Measurements from ENCODE around the gene PTTG2. TPM values are rescaled to one million over a fixed set of nuclear protein-coding genes. Genes with fewer than 3 reads are reported as not detected.
"Not testable (repeated sequence)": the region's sequence is repeated elsewhere in the genome, so short reads cannot be mapped to it uniquely, and the experiment has no call there.

PTTG2 gene
- total RNA-seq, 4 donors from 2014 or later = 2.1 TPM; not detected in 3

DNA sequence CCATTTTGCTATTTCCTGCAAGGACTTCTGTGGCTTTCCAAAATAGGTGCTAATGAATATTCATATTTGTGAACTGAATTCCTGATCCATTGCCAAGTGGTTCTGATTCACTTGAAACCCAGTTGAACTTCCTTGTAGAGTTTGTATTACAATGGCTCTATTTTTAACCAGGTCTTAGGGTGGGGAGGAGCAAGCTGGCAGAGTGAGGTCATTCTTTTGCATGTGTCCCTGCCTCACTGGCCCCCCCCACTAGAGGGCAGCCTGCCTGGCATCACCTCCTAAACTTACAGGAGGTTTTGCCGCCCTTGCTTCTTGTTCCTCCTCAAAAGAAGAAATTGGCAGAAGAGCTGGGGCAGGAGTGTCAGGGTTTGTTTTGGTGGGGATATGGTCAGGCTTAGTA lies 10.5 kb downstream of the PTTG2 start:
- Histone ChIP-seq H3K36me3 (no peaks in the 10 kb centered on the region), H3K4me1 (peaks cover 30 to 38% of the 10 kb centered on the region in 2 donors), H3K27me3 (no peaks in the 10 kb centered on the region), H3K4me3 (no peak overlapping the region), H3K27ac (peak overlapping the region; percentile 66 to 77 (median 68)), H3K9me3 (no peaks in the 10 kb centered on the region)
- intact Hi-C loops (cut with DNase I; ENCODE audit: low total_unique reads) = loop anchor here (10.0 kb wide), 1 partner anchor 694 kb away; the partner anchor contains the start of gene KLF3
- TF ChIP-seq, protein P1, sequence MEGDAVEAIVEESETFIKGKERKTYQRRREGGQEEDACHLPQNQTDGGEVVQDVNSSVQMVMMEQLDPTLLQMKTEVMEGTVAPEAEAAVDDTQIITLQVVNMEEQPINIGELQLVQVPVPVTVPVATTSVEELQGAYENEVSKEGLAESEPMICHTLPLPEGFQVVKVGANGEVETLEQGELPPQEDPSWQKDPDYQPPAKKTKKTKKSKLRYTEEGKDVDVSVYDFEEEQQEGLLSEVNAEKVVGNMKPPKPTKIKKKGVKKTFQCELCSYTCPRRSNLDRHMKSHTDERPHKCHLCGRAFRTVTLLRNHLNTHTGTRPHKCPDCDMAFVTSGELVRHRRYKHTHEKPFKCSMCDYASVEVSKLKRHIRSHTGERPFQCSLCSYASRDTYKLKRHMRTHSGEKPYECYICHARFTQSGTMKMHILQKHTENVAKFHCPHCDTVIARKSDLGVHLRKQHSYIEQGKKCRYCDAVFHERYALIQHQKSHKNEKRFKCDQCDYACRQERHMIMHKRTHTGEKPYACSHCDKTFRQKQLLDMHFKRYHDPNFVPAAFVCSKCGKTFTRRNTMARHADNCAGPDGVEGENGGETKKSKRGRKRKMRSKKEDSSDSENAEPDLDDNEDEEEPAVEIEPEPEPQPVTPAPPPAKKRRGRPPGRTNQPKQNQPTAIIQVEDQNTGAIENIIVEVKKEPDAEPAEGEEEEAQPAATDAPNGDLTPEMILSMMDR (IDR thresholded peaks at IDR 0.05 in 4 of 5, conservative IDR thresholded peaks at IDR 0.05 in 1 of 5) = peak; percentile 37 to 68 (median 56)
- TF ChIP-seq POLR2A (IDR thresholded peaks at IDR 0.05) = no peak
- DNase-seq (peak; percentile 47 to 88), ATAC-seq (peak; percentile 76 to 95)
- in situ Hi-C loops (cut with MboI; ENCODE audit: low sequenced_read_pairs in 4 of 4) = loop anchor here in 1 of 4 donors (10.0 kb wide), 1 partner anchor 86 kb away; no protein-coding TSS in a partner anchor

DNA sequence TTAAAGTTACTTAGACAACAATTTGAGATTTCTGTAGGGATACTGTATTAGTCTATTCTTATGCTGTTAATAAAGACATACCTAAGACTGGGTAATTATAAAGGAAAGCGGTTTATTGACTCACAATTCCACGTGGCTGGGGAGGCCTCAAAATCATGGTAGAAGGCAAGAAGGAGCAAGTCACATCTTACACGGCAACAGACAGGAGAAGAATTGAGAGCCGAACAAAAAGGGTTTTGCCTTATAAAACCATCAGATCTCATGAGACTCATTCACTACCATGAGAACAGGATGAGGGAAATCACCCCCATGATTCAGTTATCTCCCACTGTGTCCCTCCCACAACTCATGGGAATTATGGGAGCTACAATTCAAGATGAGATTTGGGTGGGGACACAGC lies 11.0 kb downstream of the PTTG2 start:
- intact Hi-C loops (cut with DNase I; ENCODE audit: low total_unique reads) = loop anchor here (10.0 kb wide), 1 partner anchor 694 kb away; the partner anchor contains the start of gene KLF3
- Histone ChIP-seq H3K9me3 (no peaks in the 10 kb centered on the region), H3K36me3 (no peaks in the 10 kb centered on the region), H3K27me3 (no peaks in the 10 kb centered on the region), H3K27ac (peak overlapping the region; percentile 66 to 77 (median 68)), H3K4me3 (no peak overlapping the region), H3K4me1 (peaks cover 30 to 38% of the 10 kb centered on the region in 2 donors)
- DNase-seq (no peak), ATAC-seq (no peak)
- in situ Hi-C loops (cut with MboI; ENCODE audit: low sequenced_read_pairs in 4 of 4) = loop anchor here in 1 of 4 donors (10.0 kb wide), 1 partner anchor 86 kb away; no protein-coding TSS in a partner anchor
- TF ChIP-seq POLR2A (IDR thresholded peaks at IDR 0.05) = no peak
- TF ChIP-seq, protein P1 (IDR thresholded peaks at IDR 0.05 in 4 of 5, conservative IDR thresholded peaks at IDR 0.05 in 1 of 5) = no peak

DNA sequence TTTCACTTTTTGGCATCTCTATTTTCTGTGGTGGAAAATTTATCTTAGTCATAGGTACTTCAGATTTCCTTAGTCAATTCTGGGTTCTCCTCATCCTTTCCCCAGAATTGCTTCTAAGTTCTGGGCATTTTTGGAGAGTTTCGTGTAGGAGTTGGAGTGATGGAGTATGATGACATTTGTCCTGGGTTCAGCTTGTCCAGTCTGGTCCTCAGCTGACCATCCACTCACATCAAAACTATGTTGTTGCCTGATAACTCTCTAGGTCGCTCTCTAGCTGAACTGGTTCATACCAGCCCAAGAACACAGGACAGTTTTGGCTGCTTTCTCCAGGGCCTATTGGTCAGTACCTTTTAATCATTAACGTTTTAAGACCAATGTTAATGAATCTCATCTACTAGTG lies 13.2 kb downstream of the PTTG2 start:
- no peaks in the 10 kb centered on the region for H3K27me3 ChIP-seq
- in situ Hi-C loops (cut with MboI; ENCODE audit: low sequenced_read_pairs in 4 of 4) (loop anchor here in 1 of 4 donors (10.0 kb wide), 1 partner anchor 89 kb away; no protein-coding TSS in a partner anchor), intact Hi-C loops (cut with DNase I; ENCODE audit: low total_unique reads) (loop anchor here (10.0 kb wide), 1 partner anchor 691 kb away; the partner anchor contains the start of gene KLF3)
- H3K4me1 ChIP-seq = peaks cover 29 to 34% of the 10 kb centered on the region in 2 donors
- DNase-seq (no peak), ATAC-seq (peak in 1 of 2 donors; percentile 38)
- H3K9me3 ChIP-seq = no peaks in the 10 kb centered on the region
- H3K36me3 ChIP-seq = no peaks in the 10 kb centered on the region
- peak overlapping the region in 2 of 4 donors; percentile 1 to 39 for H3K27ac ChIP-seq
- TF ChIP-seq, protein P1 (IDR thresholded peaks at IDR 0.05 in 4 of 5, conservative IDR thresholded peaks at IDR 0.05 in 1 of 5) = no peak
- no peak for TF ChIP-seq POLR2A (IDR thresholded peaks at IDR 0.05)
- no peak overlapping the region for H3K4me3 ChIP-seq

DNA sequence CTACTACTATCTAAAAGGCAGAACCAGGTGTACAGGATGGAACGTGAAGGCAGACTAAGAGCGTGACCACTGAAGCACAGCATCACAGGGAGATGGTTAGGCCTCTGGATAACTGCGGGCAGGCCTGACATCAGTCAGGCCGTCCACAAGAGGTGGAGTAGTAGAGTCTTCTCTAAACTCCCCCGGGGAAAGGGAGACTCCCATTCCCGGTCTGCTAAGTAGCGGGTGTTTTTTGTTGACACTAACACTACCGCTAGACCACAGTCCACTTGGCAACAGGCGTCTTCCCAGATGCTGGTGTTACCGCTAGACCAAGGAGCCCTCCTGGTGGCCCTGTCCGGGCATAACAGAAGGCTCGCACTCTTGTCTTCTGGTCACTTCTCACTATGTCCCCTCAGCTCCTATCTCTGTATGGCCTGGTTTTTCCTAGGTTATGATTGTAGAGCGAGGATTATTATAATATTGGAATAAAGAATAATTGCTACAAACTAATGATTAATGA lies 15.2 kb downstream of the PTTG2 start:
- H3K27ac ChIP-seq = peak overlapping the region in 1 of 4 donors; percentile 79
- H3K4me3 ChIP-seq, H3K9me3 ChIP-seq, H3K36me3 ChIP-seq, DNase-seq, ATAC-seq, H3K27me3 ChIP-seq: not testable (repeated sequence)
- H3K4me1 ChIP-seq = peaks cover 17 to 25% of the 10 kb centered on the region in 2 donors
- in situ Hi-C loops (cut with MboI; ENCODE audit: low sequenced_read_pairs in 4 of 4) (loop anchor here in 1 of 4 donors (10.0 kb wide), 1 partner anchor 91 kb away; no protein-coding TSS in a partner anchor), intact Hi-C loops (cut with DNase I; ENCODE audit: low total_unique reads) (loop anchor here (5.0 to 10.0 kb wide), 3 partner anchors 148 to 689 kb away; partner anchors contain the start of genes KLF3, PGM2 and RELL1)

DNA sequence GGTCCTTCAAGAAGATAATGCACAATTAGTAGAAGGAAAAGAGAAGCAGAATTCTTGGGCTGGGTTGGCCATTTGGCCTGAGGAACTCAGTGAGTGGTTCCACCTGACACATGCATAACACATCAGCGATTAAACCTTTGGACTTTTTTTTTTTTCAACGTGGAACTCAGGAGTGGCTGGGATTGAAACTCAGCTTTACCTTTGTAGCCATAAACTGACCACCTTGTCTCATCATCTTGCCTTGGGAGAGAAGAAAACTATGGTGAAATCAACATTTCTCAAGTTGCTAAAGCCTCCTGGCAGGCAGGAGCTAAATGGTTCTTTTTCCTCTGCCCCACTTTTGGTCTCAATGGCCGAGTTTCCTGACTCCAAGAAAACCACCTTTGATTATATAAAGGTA lies 16.3 kb downstream of the PTTG2 start:
- intact Hi-C loops (cut with DNase I; ENCODE audit: low total_unique reads) = loop anchor here (2.0 to 10.0 kb wide), 4 partner anchors 40 to 688 kb away; partner anchors contain the start of genes KLF3, PGM2 and RELL1
- H3K4me1 ChIP-seq = peaks cover 17 to 20% of the 10 kb centered on the region in 2 donors
- in situ Hi-C loops (cut with MboI; ENCODE audit: low sequenced_read_pairs in 4 of 4) = loop anchor here in 1 of 4 donors (10.0 kb wide), 1 partner anchor 92 kb away; no protein-coding TSS in a partner anchor
- H3K4me3 ChIP-seq = peak overlapping the region; percentile 56 to 65 (median 62)
- peak; percentile 2 to 13 for ATAC-seq
- no peak for DNase-seq
- TF ChIP-seq POLR2A (IDR thresholded peaks at IDR 0.05) = no peak
- TF ChIP-seq, protein P1 (IDR thresholded peaks at IDR 0.05 in 4 of 5, conservative IDR thresholded peaks at IDR 0.05 in 1 of 5) = no peak
- no peaks in the 10 kb centered on the region for H3K36me3 ChIP-seq
- no peaks in the 10 kb centered on the region for H3K9me3 ChIP-seq
- H3K27ac ChIP-seq = peak overlapping the region; percentile 79 to 92 (median 85)
- H3K27me3 ChIP-seq = no peaks in the 10 kb centered on the region
